NCI-H1694 (cell line): ENCODE results near the gene MYBPC2.

Experiments
- DNase-seq: peaks from one replicate; lab custom pipeline; 2025; lab: John Stamatoyannopoulos, UW

MYBPC2 gene

GRCh38 chr19:50481351-50482149, 48.9 kb downstream of the MYBPC2 start:
- DNase-seq = no peak

GRCh38 chr19:50482271-50482855, 49.7 kb downstream of the MYBPC2 start:
- no peak for DNase-seq

GRCh38 chr19:50482916-50483315, 50.2 kb downstream of the MYBPC2 start:
- DNase-seq = no peak

GRCh38 chr19:50485284-50485955, 52.7 kb downstream of the MYBPC2 start:
- DNase-seq = no peak

- DNase-seq = peak; percentile 57
Observed at GRCh38 chr19:50486823-50487515, 54.3 kb downstream of the MYBPC2 start.

- DNase-seq = no peak
Observed at GRCh38 chr19:50488389-50489194, 55.9 kb downstream of the MYBPC2 start.

GRCh38 chr19:50489461-50490011, 56.8 kb downstream of the MYBPC2 start:
- DNase-seq = no peak

GRCh38 chr19:50490411-50490811, 57.7 kb downstream of the MYBPC2 start:
- DNase-seq = no peak

- no peak for DNase-seq
Observed at GRCh38 chr19:50490991-50491472, 58.3 kb downstream of the MYBPC2 start.

GRCh38 chr19:50492303-50493052, 59.8 kb downstream of the MYBPC2 start:
- DNase-seq = no peak

GRCh38 chr19:50493171-50493570, 60.5 kb downstream of the MYBPC2 start:
- no peak for DNase-seq

GRCh38 chr19:50494186-50495019, 61.7 kb downstream of the MYBPC2 start:
- no peak for DNase-seq

GRCh38 chr19:50495020-50495531, 62.4 kb downstream of the MYBPC2 start:
- DNase-seq = no peak

- DNase-seq = no peak
Observed at GRCh38 chr19:50496189-50497021, 63.7 kb downstream of the MYBPC2 start.

- no peak for DNase-seq
Observed at GRCh38 chr19:50497022-50497405, 64.3 kb downstream of the MYBPC2 start.

GRCh38 chr19:50498219-50499056, 65.7 kb downstream of the MYBPC2 start:
- no peak for DNase-seq

- DNase-seq = no peak
Observed at GRCh38 chr19:50500060-50500752, 67.5 kb downstream of the MYBPC2 start.
